Hematopoietic multipotent progenitor cell treated with erythropoietin and hydrocortisone succinate and interleukin-3 and kit ligand, for 17 days (in vitro differentiated cells): ENCODE results near the gene LYSMD3.
A peak's percentile ranks its signal among the peaks of the same experiment; 100 is the strongest.
"Not testable (repeated sequence)": the region's sequence is repeated elsewhere in the genome, so short reads cannot be mapped to it uniquely, and the experiment has no call there.

Experiments used
- DNase-seq: peaks from one replicate; pipeline ENCODE4 v3.0.0-alpha.2; 2015; ENCODE audit warnings: low spot score

LYSMD3 gene

GRCh38 chr5:90529194-90529938 is at the start of gene LYSMD3:
Gene LYSMD3, minus strand, starts transcription at chr5:90529584. Its CDS starts 4,295 bp downstream, at chr5:90525289.
- peak; percentile 97 for DNase-seq

GRCh38 chr5:90576566-90576965 is 47.2 kb upstream of the LYSMD3 start:
- DNase-seq, result not testable (repeated sequence)

- DNase-seq, result no peak
Measured at GRCh38 chr5:90575712-90576111, 46.3 kb upstream of the LYSMD3 start.

DNA sequence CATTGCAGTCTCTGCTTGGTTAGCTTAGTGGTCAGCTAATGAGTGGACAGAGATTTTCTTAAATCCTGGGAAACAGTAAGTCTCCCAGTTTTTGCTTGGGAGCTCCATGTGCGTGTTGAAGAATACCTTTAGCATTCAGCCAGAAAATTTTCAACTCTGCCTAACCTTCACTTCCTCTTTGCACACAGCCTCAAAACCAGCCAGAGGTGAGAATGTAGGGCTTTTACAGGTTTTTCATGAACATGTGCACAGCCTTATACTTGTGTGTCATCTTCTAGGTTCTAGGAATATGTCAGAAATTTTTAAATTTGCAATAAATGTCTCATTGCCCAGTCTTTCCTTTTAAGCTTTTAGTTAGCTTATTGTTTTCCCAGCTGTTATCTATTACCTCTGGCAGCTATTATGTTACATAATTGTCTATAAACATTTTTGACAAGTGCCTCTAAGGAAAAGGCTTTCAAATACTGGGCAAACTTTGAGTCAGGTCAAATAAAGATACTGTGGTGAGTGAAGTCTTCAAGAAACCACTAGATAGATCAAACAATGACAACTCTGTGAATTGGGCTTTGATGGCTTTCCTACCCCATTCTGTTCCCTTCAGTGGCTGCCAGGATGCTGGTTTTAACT is 41.9 kb upstream of the LYSMD3 start:
- DNase-seq, result no peak

DNA sequence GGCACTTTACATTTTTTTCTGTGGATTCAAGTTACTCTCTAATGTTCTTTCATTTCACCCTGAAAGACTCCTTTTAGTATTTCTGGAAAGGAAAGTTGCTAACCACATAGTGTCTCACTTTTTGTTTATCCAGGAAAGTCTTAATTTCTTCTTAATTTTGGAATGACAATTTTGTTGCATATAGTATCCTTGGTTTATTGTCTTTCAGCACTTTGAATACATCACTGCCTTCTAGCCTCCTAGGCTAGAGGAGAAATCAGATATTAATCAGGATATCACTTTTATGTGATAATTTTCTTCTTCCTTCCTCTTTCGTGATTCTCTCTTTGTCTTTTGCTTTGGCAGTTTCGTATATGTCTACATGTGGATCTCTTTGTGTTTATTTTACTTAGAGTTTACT is 40.6 kb upstream of the LYSMD3 start:
- no peak for DNase-seq

DNA sequence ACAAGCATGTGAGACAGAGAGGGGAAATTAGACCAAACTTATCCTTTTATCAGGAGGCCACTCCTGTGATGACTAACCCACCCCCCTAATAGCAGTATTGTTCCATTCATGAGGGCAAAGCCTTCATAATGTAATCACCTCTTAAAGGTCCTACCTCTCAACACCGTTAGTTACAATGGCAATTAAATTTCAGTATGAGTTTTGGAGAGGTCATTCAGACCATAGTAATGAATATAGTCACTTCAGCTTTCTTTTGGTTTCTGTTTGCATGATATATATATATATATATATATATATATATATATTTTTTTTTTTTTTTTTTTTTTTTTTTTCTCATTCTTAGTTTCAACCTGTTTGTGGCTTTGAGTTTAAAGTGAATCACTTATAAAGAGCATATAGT is 39.7 kb upstream of the LYSMD3 start:
- DNase-seq, result no peak

DNA sequence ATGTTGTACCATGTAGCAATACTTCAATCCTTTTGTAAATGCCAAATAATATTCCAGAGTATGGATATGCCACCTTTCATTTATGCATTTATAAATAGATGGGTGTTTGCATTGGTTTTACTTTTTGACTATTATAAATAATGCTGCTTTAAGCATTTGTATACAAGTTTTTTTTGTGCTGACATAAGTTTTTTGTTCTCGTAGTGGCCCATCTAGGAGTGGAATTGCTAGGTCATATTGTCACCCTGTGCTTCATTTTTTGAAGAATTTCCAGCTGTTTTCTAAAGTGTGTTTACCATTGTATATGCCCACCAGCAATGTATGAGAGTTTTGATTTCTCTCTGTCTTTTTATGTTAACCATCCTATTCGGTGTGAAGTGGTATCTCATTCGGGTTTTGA is 36.1 kb upstream of the LYSMD3 start:
- DNase-seq, result no peak

DNA sequence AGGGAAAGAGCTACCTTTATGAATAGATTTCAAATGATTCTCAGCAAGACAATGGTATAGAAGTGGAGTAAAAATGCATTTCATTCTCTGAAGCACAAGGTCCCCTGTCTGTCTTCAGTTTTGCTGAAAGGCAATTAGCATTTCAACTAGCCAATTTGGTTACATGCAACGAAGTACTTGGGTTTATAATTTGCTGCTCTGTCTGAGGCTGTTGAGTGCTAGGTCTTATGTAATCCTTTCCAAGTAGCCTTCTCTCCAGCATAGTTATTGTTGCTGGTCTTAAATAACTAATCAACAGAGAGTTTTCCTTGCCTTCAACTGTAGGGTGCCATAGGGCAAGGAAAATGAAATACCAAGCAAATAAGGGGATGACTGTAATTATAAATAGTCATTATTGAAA is 33.7 kb upstream of the LYSMD3 start:
- no peak for DNase-seq

- DNase-seq, result no peak
Measured at GRCh38 chr5:90562341-90562740, 33.0 kb upstream of the LYSMD3 start.

- DNase-seq, result no peak
Measured at GRCh38 chr5:90561766-90562165, 32.4 kb upstream of the LYSMD3 start.

DNA sequence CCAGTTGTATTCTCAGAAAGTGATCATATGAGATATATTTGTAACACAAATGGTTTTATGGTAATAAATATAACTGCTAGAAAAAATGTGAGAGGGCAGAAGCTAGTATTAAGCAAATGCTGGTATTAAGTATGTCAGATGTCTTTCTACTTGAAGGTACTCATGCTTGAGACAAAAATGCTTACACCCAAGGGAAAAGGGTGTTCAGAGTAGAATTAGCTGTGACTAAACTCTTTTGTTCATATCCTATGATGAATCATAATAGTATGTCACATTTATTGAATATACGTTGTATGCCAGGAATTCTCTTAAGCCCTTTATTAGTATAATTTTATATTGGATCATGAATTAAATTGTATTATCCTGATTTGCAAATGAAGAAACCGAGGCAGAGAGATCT is 31.4 kb upstream of the LYSMD3 start:
- DNase-seq, result no peak

DNA sequence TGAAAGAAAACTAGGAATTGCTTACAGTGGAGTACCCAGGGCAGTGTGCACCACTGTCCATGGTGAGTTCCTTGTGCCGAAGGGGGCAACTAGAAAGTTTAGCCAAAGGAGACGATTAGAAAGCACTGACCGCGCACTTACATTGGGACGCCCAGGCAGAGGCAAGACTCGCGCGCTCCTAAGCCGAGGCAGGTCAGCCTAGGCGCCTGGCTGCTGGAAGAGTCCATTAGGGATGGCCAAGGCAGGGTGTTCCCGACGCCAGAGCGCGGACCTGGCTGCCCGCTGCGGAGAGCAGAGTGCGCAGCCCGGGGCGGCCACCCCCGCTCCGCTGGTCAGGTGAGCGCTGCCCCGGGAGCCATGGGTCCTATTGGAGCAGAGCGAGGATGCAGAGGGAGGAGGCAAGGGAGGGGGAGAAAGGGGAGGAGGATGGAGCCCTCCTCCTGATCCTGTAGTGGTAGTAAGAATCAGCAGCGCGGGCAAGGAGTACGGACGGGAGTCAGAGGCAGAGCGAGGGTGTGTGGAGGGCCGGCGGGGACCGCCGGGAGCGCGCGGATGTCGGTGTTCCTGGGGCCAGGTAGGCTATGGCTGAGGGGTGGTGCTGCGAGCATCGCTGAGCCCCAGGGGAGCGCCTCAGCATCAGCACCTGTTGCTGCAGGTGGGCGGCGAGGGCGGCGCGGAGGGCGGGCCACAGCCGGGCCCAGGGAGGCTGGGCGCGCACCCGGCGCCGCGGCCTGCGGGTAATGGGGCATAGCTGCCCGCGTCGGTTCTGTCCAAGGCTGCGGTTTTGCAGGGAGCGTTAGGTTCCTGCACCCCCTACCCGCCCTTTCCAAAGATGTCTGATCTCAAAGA is 29.2 kb upstream of the LYSMD3 start, which contains the start of gene ADGRV1:
Gene ADGRV1, plus strand, starts transcription at position 454 of the 849 bp plus-strand sequence. Its CDS starts 99 bp downstream, at position 553.
- DNase-seq, result no peak

GRCh38 chr5:90557871-90558270 is 28.5 kb upstream of the LYSMD3 start:
- DNase-seq, result no peak

- no peak for DNase-seq
Measured at GRCh38 chr5:90557391-90557790, 28.0 kb upstream of the LYSMD3 start.

DNA sequence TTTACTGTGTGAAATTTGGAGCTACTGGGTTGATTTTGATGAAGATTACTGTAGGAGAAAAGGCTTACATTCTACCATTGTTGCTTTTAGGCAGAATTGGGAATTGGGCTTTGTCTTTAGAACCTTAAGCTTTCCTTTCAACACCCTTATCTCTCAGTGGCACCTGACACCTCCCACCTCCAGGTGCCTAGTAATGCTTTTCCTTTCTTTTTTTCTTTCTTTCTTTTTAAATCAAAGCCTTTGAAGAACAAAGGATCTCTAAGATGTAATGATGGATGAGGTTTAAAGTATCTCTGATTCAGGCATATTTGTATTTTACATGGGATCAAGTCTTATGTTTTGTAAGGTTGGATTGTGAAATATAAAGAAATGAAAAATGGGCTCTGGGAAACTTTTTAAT is 26.3 kb upstream of the LYSMD3 start:
- DNase-seq, result no peak

GRCh38 chr5:90554358-90555006 is 25.1 kb upstream of the LYSMD3 start:
- DNase-seq, result no peak

- DNase-seq, result no peak
Measured at GRCh38 chr5:90553711-90554110, 24.3 kb upstream of the LYSMD3 start.

DNA sequence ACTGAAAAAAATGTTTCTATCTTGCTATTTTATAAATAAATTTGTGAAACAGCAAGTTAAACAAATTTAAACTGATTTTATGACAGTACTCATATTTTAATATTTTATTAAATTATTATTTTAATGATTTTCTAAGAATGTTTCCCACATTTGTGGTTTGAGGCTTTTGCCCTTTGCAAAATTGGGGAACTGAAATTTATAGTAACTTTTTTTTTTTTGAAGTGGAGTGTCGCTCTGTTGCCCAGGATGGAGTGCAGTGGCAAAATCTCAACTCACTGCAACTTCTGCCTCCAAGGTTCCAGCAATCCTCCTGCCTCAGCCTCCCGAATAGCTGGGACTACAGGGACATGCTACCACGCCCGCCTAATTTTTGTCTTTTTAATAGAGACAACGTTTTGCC is 22.0 kb upstream of the LYSMD3 start:
- no peak for DNase-seq

GRCh38 chr5:90550963-90551362 is 21.6 kb upstream of the LYSMD3 start:
- DNase-seq, result no peak

DNA sequence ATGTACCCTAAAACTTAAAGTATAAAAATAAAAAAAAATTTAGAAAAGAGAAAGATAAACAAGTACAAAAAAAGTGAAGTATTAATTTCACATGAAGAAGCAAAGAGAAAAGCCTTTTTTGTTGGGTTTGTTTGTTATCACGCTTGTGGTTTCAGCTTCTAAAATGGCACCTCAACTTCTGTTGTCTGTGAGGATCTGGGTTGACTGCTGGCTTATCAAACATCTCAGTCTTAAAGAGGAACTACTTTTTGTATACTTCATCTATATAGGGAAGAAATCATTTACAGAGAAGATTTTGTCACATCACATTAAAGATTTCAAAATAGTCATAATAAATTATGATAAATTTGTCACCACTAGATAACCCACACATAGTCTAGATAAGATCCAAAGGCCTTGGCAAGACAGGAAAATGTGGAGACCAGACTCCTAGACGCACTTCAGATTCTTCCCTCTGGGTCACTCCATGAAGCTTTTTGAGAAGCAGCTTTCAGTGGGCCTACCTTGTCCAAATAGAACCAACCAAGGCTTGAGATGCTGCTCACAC is 20.4 kb upstream of the LYSMD3 start:
- no peak for DNase-seq

- DNase-seq, result no peak
Measured at GRCh38 chr5:90549223-90549622, 19.8 kb upstream of the LYSMD3 start.

GRCh38 chr5:90548069-90548593 is 18.7 kb upstream of the LYSMD3 start:
- no peak for DNase-seq
